Upper lobe of left lung (tissue), 6 donors: ENCODE results near the gene PCCA. TPM values are rescaled to one million over a fixed set of nuclear protein-coding genes. Genes with fewer than 3 reads are reported as not detected.

ENCODE experiments used
- ATAC-seq, 2 donors: fragments of 200-7000 bp; cut with Tn5 transposase; one replicate each; pipeline ENCODE4 v1.9.1; 2022; ENCODE audit warnings: mild to moderate bottlenecking in 2 of 2, moderate library complexity in 2 of 2; ENCODE audit not compliant: low FRiP score in 2 of 2
- DNase-seq, 2 donors: peaks; one replicate each; pipeline ENCODE4 v3.0.0-alpha.2; 2019 to 2020
- H3K27ac ChIP-seq, 4 donors: fragments of 200-600 bp; sonication (generic); one replicate each; pipeline ENCODE4 v1.5.1; 2016 to 2019
- H3K27me3 ChIP-seq, 4 donors: fragments of 200-600 bp; sonication (generic); one replicate each; pipeline ENCODE4 v1.5.1; 2017 to 2019
- H3K36me3 ChIP-seq, 4 donors: fragments of 200-600 bp; sonication (generic); one replicate each; pipeline ENCODE4 v1.5.1; 2016 to 2019
- H3K4me1 ChIP-seq, 4 donors: fragments of 200-600 bp; sonication (generic); one replicate each; pipeline ENCODE4 v1.5.1; 2018 to 2019
- H3K4me3 ChIP-seq, 4 donors: fragments of 200-600 bp; sonication (generic); one replicate each; pipeline ENCODE4 v1.5.1; 2017 to 2019; ENCODE audit warnings: mild to moderate bottlenecking in 2 of 4, moderate library complexity in 1 of 4
- H3K9me3 ChIP-seq, 4 donors: fragments of 200-600 bp; sonication (generic); one replicate each; pipeline ENCODE4 v1.5.1; 2018 to 2019
- CTCF ChIP-seq, 6 experiments: fragments of 450-650 bp in 4 of 6; fragments of 200-600 bp in 2 of 6; sonication (generic) in 2 of 6; IDR thresholded peaks; one replicate each; pipeline ENCODE4 v1.5.1; 2016 to 2019; ENCODE audit warnings: antibody characterized with exemption in 6 of 6
- EP300 ChIP-seq, 4 donors: sonication (generic); formaldehyde crosslinking; IDR thresholded peaks; one replicate each; pipeline ENCODE4 v1.5.1; 2017; ENCODE audit warnings: antibody characterized with exemption in 4 of 4, control low read depth in 2 of 4
- POLR2A ChIP-seq, 4 donors: fragments of 450-650 bp; IDR thresholded peaks; one replicate each; pipeline ENCODE4 v1.5.1; 2016 to 2017; ENCODE audit warnings: antibody characterized with exemption in 4 of 4, mild to moderate bottlenecking in 2 of 4
- POLR2AphosphoS5 ChIP-seq, 2 donors: sonication (generic); formaldehyde crosslinking; IDR thresholded peaks; one replicate each; pipeline ENCODE4 v1.5.1; 2017; ENCODE audit warnings: antibody characterized with exemption in 2 of 2
- WGBS, 2 donors: methylation state at CpG; one replicate each; pipeline ENCODE4 v1.1.5; 2017 to 2018; 5-methylcytosine and 5-hydroxymethylcytosine counted together
- total RNA-seq, 6 donors: library from RNA; depleted of rRNA in 4 of 6; stranded (reverse); fragments of >200 nt in 4 of 6; gene quantifications; one replicate each; pipeline versions ENCODE4 v1.1.0 to v1.2.1, GENCODE V29; 2016 to 2021
- donor health status: DM: no; HTN: no; CAD: no; lungs with moderate emphysema.
- donor health status: DM: no; HTN: yes; CAD: no; lungs with severe emphysema.

Gene PCCA
- total RNA-seq, 6 donors from 2014 or later, result 23.1 to 43.4 (median 30.0) TPM

GRCh38 chr13:100341327-100341726 is 252.4 kb downstream of the PCCA start:
- no peak overlapping the region for H3K4me3 ChIP-seq
- peaks cover 0 to 12% (median 5%) of the 10 kb centered on the region in 4 donors for H3K36me3 ChIP-seq
- H3K27ac ChIP-seq, result no peak overlapping the region
- H3K9me3 ChIP-seq, result no peaks in the 10 kb centered on the region
- H3K4me1 ChIP-seq, result no peaks in the 10 kb centered on the region
- ATAC-seq, result no peak
- H3K27me3 ChIP-seq, result no peaks in the 10 kb centered on the region
- no peak for TF ChIP-seq EP300 (IDR thresholded peaks at IDR 0.05)
- TF ChIP-seq POLR2A (IDR thresholded peaks at IDR 0.05), result no peak
- no peak for TF ChIP-seq POLR2AphosphoS5 (IDR thresholded peaks at IDR 0.05)
- no peak for TF ChIP-seq CTCF (IDR thresholded peaks at IDR 0.05)
- 92% methylated on average over 6 of the region's 6 CpGs for WGBS, 2 donors
- DNase-seq, result no peak

DNA sequence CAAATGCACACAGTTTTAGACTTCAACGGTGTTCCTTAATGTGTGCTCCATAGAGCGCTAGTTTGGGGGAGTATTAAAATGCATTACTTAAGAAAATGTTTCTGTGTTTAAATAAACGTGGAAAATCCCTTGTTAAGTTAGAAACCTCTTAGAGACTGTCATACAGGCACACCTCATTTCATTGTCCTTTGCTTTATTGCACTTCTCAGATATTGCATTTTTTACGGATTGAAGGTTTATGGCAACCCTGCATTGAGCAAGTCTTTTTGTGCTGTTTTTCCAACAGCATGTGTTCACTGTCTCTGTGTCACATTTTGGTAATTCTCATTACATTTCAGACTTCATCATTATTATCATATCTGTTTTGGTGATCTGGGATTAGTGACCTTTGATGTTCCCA is 255.7 kb downstream of the PCCA start:
- H3K9me3 ChIP-seq, result no peaks in the 10 kb centered on the region

DNA sequence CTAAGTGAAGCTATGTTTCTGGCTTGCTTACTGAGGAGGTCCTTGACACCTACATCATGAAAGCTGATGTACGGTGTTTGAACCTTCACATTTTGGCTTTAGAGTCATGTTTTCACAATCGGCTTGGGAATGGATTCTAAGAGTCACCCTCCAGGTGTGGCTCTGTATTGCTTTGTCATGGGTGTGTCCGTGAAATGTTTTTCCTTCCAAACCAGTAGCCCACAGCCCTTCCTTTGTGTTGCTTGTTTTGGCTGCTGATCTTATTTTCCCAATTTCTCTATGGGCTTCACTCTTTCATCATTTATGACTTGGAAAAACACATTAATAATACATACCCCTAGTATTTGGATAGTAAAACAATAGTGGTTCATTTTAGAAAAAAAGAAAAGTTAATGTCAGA is 259.1 kb downstream of the PCCA start:
- ATAC-seq (no peak), DNase-seq (no peak)
- Histone ChIP-seq H3K4me3 (no peak overlapping the region), H3K36me3 (peaks cover 0 to 1% (median under 1%) of the 10 kb centered on the region in 4 donors), H3K27me3 (no peaks in the 10 kb centered on the region), H3K4me1 (no peaks in the 10 kb centered on the region), H3K27ac (no peak overlapping the region), H3K9me3 (no peaks in the 10 kb centered on the region)
- WGBS, 2 donors, result 86% methylated on average over 3 of the region's 3 CpGs
- TF ChIP-seq EP300 (IDR thresholded peaks at IDR 0.05) (no peak), POLR2A (IDR thresholded peaks at IDR 0.05) (no peak), CTCF (IDR thresholded peaks at IDR 0.05) (no peak), POLR2AphosphoS5 (IDR thresholded peaks at IDR 0.05) (no peak)

More for the DNA sequence above, 255.7 kb downstream of the PCCA start:
- no peaks in the 10 kb centered on the region for H3K27me3 ChIP-seq
- no peaks in the 10 kb centered on the region for H3K4me1 ChIP-seq
- DNase-seq (no peak), ATAC-seq (no peak)
- TF ChIP-seq POLR2AphosphoS5 (IDR thresholded peaks at IDR 0.05) (no peak), CTCF (IDR thresholded peaks at IDR 0.05) (no peak), POLR2A (IDR thresholded peaks at IDR 0.05) (no peak), EP300 (IDR thresholded peaks at IDR 0.05) (no peak)
- H3K27ac ChIP-seq, result no peak overlapping the region
- WGBS, 2 donors, result 88% methylated on average over 4 of the region's 4 CpGs
- H3K36me3 ChIP-seq, result peaks cover 0 to 11% (median 5%) of the 10 kb centered on the region in 4 donors
- no peak overlapping the region for H3K4me3 ChIP-seq

- DNase-seq (no peak), ATAC-seq (no peak)
- Histone ChIP-seq H3K27ac (no peak overlapping the region), H3K36me3 (no peaks in the 10 kb centered on the region), H3K9me3 (no peaks in the 10 kb centered on the region), H3K4me1 (no peaks in the 10 kb centered on the region), H3K27me3 (no peaks in the 10 kb centered on the region), H3K4me3 (no peak overlapping the region)
- TF ChIP-seq EP300 (IDR thresholded peaks at IDR 0.05) (no peak), CTCF (IDR thresholded peaks at IDR 0.05) (no peak), POLR2AphosphoS5 (IDR thresholded peaks at IDR 0.05) (no peak), POLR2A (IDR thresholded peaks at IDR 0.05) (no peak)
- 44 to 49% methylated on average over 3 of the region's 3 CpGs for WGBS, 2 donors
Measured at GRCh38 chr13:100349594-100349993, 260.7 kb downstream of the PCCA start.

DNA sequence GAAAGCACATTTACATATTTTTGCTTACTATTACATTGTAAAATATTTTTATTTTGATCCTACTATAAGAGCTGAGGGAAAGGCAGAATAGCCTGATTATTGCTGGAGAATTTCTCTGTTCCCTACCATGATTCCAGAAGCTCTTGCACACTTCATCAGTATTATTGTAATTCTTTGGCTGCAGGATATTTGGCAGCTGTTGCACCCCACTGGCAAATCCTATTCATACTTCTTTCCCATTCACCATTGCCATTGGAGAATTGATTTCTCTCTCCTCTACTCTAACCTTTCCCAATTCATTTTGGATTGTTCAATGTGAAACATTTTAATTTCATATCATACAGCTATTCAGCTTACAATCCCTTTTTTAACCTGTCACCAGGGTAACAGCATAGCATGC is 261.7 kb downstream of the PCCA start:
- H3K4me3 ChIP-seq, result no peak overlapping the region
- no peak for ATAC-seq

More for the DNA sequence above, 261.7 kb downstream of the PCCA start:
- no peak for DNase-seq
- Histone ChIP-seq H3K36me3 (no peaks in the 10 kb centered on the region), H3K27ac (no peak overlapping the region), H3K27me3 (no peaks in the 10 kb centered on the region), H3K4me1 (no peaks in the 10 kb centered on the region), H3K9me3 (no peaks in the 10 kb centered on the region)
- TF ChIP-seq POLR2AphosphoS5 (IDR thresholded peaks at IDR 0.05) (no peak), POLR2A (IDR thresholded peaks at IDR 0.05) (no peak), CTCF (IDR thresholded peaks at IDR 0.05) (no peak)
